Peyer's patch (tissue), 4 donors: ENCODE results near the gene CADM1.

ENCODE experiments used
- CTCF ChIP-seq, 6 experiments: fragments of 450-650 bp in 4 of 6; fragments of 200-600 bp in 2 of 6; sonication (generic) in 1 of 6; IDR thresholded peaks; one replicate each; pipeline ENCODE4 v1.5.1; 2017 to 2019; ENCODE audit warnings: antibody characterized with exemption in 6 of 6, mild to moderate bottlenecking in 3 of 6, moderate library complexity in 1 of 6
- POLR2A ChIP-seq, 2 donors: fragments of 450-650 bp; IDR thresholded peaks; one replicate each; pipeline ENCODE4 v1.5.1; 2017; ENCODE audit warnings: antibody characterized with exemption in 2 of 2, mild to moderate bottlenecking in 2 of 2, moderate library complexity in 2 of 2

GRCh38 chr11:115237578-115237977, 266.6 kb downstream of the CADM1 start:
- no peak for TF ChIP-seq CTCF (IDR thresholded peaks at IDR 0.05)
- no peak for TF ChIP-seq POLR2A (IDR thresholded peaks at IDR 0.05)
